Fibroblast of lung (primary cell): Measurements from ENCODE around the gene SOCS2.

Source experiments
- CTCF ChIP-seq, 2 donors: IDR thresholded peaks in 1 of 2; conservative IDR thresholded peaks in 1 of 2; 1 replicate in 1 of 2; 2 replicates in 1 of 2; pipeline ENCODE4 v1.5.1; 2011 to 2012; ENCODE audit warnings: low read length in 2 of 2, control low read depth in 1 of 2, inconsistent platforms in 1 of 2, low read depth in 1 of 2, mild to moderate bottlenecking in 1 of 2
- EZH2 ChIP-seq: IDR thresholded peaks from 2 replicates; pipeline ENCODE4 v1.5.1; 2012; ENCODE audit warnings: low read length, control low read depth, mild to moderate bottlenecking; ENCODE audit errors: missing control alignments

- no peak for TF ChIP-seq CTCF (conservative IDR thresholded peaks at IDR 0.05 in 1 of 2, IDR thresholded peaks at IDR 0.05 in 1 of 2; ENCODE audit: low read depth in 1 of 2, low read length in 2 of 2)
- no peak for TF ChIP-seq EZH2
These were observed 6.7 kb upstream of the SOCS2 start for GRCh38 chr12:93565760-93566159.
